RKO (cell line): Measurements from ENCODE around the gene ITGB5.

Experiments
- DNase-seq: peaks from one replicate; pipeline ENCODE4 v3.0.0-alpha.2; 2016; ENCODE audit warnings: low spot score

ITGB5 gene

DNA sequence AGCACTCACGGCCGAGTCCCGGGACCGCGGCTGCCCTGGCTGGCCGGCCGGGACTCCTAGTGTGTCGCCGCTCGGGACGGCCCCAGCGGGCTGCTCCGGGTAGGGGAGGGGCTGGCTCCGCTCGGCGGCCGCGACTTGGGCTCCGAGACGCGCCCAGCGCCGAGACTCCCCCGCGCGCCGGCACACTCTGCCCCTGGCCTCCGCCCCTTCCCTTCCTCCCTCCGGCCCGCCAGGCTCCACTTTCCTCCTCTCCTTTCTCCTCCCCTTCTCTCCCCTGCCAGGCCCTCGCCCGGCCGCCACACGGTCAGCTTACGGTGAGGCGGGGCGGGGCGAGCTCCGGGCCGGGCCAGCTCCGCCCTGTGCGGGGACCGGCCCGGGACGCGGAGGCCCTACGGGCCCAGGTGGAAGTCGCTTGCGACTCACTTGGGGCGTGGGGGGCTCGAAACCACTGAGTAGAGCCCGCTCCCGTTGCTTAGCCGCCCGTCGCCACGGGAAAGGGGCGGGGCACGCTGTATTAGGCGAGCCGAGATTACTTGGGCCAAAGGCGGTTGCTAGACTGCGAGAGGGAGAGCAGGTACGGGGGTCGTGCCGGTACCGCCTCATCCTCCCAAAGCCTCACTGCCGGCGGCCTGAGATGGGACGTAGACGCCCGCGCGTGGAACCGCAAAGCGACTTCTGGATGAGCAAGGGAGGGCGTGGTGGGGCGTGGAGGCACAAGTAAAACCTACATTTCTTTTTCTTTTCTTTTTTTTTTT is at the start of gene ITGB5:
Gene ITGB5 (minus strand): TSS at position 189 of the 755 bp plus-strand sequence. CDS start 365 bp downstream, outside the sequence.
- DNase-seq: peak; percentile 74

GRCh38 chr3:124935794-124936542 is 48.8 kb upstream of the ITGB5 start:
- no peak for DNase-seq

DNA sequence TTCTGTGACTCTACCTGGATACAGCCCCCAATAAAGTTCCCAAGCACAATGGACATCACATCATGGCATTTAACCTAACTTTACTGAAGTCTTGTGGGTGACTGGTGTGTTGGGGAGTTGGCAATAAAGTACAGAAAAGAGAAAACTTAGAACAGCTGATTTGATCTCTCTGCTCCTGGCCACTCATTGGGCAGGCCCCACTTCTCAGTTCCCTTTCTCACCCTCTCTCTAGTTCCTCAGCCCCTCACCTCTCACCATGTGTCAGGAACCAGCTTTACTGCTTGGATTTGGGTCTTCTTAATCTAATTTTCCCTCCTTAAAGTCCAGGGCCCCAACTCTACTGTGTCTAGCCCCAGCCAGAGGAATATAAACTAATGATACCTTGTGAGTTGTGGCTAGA is 48.1 kb upstream of the ITGB5 start:
- DNase-seq: no peak

GRCh38 chr3:124934577-124934976 is 47.4 kb upstream of the ITGB5 start, which contains the start of gene MUC13:
Gene MUC13 (minus strand): TSS chr3:124934751. CDS start chr3:124934712, 39 bp downstream.
- no peak for DNase-seq

- DNase-seq: peak; percentile 72
These were observed 41.4 kb upstream of the ITGB5 start for GRCh38 chr3:124928333-124929202.

- no peak for DNase-seq
These were observed 40.4 kb upstream of the ITGB5 start for GRCh38 chr3:124927574-124928045.

GRCh38 chr3:124926426-124927101 is 39.4 kb upstream of the ITGB5 start:
- no peak for DNase-seq

DNA sequence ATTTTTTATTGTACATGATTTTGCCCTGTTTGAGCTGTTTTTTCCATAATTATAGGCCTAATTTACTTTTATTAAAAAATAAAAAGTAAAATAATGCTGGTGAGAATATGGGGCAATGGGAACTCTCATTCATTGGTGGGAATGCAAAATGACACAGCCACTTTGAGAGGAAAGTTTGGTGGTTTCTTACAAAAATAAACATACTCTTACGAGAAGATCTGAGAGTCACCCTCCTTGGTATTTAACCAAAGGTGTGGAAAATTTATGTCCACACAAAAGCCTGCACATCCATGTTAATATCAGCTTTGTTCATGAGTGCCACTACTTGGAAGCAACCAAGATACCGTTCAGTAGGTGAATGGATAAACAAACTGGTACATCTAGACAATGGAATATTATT is 37.6 kb upstream of the ITGB5 start:
- DNase-seq: no peak

- DNase-seq: peak; percentile 15
These were observed 36.7 kb upstream of the ITGB5 start for GRCh38 chr3:124923833-124924232.

- DNase-seq: no peak
These were observed 33.6 kb upstream of the ITGB5 start for GRCh38 chr3:124920718-124921117.

- DNase-seq: no peak
These were observed 32.6 kb upstream of the ITGB5 start for GRCh38 chr3:124919756-124920155.

DNA sequence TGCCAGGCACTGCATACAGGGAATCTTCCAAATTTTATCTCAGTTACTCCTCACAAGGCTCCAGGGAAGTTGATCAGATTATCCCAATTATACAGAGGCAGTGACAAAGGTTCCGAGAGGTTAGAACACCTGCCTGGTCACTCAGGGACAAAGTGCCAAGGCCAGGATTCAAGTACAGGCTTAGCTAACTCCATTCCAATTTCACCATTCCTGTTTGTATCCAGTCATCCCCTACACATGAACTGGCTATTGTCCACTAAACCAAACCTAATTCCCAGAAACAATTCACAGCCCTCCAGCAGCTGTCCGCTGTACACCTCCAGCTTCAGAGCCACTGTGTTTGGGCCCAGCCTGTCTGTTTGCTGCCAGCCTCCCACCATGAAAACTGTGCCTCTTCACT is 31.4 kb upstream of the ITGB5 start:
- no peak for DNase-seq

- no peak for DNase-seq
These were observed 29.8 kb upstream of the ITGB5 start for GRCh38 chr3:124916837-124917409.

DNA sequence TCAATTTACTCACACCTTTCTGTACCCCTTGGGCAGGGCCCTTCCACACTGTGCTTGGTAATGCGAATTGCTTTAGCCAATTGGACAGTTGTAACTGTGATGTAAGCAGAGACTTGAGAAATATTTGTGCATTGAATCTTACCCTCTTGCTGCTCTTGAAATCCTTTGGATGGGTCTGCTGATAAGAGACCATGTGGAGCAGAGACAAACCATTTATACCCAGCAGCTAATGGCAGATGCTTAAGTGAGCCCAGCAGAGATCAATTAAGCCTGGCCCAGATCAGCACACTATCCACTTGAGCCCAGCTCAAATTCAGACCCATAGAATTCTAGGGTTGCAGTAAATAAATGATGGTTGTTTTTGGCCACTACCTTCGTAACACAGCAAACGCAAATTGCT is 28.1 kb upstream of the ITGB5 start:
- DNase-seq: no peak

DNA sequence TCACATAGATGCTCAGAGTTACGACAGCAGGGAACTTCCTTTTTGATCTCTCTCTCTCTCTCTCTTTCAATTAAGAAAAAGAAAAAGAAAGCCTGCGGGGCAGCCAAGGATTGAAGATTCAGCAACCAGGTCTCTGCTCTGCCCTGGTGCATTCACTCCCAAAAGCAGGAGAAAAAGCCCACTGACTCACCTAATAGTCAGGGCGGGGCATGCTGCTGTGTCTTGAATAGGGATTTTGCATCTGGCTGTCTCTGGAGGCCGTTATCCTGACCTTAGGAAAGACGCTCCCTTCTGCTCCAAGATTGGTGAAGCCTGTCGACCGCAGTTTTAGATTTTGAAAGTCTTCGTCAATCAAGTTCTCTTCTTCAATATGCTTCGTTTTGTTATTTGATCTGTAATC is 20.8 kb upstream of the ITGB5 start:
- no peak for DNase-seq

DNA sequence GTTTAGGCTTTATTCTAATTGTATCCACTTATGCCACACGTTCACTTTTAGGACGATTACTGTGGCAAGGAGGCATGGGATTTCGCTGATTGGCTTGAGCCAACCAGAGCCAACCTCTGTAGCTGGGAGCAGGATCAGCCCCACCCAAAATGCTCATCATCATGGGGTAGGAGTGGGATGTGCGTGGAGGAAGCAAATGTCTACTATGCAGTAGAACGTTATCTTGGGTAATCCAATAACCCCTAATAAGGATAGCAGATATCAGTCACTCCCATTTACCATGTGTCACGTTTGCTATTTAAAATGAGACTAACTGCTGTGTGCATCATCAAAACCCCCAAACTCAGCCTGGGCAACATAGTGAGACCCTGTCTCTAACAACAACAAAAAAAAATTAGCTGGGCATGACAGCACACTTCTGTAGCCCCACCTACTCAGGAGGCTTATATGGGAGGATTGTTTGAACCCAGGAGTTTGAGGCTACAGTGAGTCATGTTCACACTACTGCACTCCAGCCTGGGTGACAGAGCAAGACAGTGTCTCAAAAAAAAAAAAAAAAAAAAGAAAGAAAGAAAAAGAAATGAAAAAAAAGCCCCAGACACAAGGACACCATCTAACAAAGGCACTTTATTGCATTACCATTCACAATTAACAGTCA is 17.8 kb upstream of the ITGB5 start:
- no peak for DNase-seq

GRCh38 chr3:124903896-124904834 is 17.0 kb upstream of the ITGB5 start:
- no peak for DNase-seq

DNA sequence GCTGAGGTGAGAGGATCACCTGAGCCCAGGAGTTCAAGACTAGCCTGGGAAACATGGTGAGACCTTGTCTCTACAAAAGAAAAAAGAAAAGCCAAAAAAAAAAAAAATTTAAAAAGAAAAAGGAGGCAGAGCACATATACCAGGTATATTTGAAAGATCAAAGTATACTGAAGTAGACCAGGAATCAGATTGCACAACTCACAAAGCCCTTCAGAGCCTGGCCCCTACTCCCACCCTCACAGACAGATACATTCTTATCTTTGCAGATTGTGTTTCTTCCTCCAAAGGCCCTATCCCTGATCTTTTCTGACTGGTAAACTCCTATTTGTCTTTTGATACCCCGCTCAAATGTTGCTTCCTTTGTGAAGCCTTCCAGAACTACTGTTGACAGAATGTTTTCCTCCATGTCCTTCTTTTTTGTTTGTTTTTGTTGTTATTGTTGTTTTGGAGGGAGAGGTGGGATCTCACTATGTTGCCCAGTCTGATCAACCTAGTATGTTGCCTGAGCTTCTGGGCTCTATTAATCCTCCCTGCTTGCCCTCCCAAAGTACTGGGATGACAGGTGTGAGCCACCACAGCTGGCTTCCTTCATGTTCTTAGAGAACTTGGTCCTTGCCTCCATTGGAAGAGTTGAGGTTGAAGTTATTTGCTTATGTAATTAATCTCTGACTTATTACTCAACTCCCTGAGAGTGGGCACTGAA is 9.8 kb upstream of the ITGB5 start:
- DNase-seq: no peak

DNA sequence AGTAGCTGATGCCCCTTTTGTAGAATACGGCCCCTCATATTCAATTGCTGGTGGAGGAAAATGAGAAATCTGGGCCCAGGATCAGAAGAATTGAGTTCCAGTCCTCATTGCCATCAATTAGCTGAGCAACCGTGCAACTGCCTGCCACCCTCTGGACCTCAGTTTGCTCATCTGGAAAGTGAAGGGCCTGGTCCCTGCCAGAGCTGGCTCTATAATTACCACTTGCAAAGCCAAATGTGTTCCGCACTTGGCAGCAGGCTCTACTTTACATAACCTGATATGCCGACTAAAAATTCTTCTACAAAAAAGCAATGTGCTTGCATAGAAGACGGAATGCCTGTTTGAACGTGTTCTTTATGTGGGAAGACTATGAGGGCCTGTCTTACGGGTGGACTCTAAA is 8.6 kb upstream of the ITGB5 start:
- DNase-seq: no peak
